Mesenteric fat pad (tissue), 1 donor: ENCODE measurements around the gene BTBD17. TPM values are rescaled to one million over a fixed set of nuclear protein-coding genes. Genes with fewer than 3 reads are reported as not detected.

Source experiments
- total RNA-seq: library from RNA; stranded (reverse); fragmentation: NEBNext Ultra II Directional; extraction: Animal tissue kit (Norgen Biotek cat#: 25700); gene quantifications from one replicate; pipeline ENCODE4 v1.2.1, GENCODE V29; 2021
- donor health status: DM: yes; HTN: yes; CAD: no.

Gene BTBD17
- total RNA-seq, 1 donor from 2014 or later = not detected

Other genes with a start within 250 kb of the BTBD17 start
- 642 TPM for gene RPL38, start 158.2 kb downstream of the BTBD17 start, total RNA-seq
- gene TTYH2, start 148.3 kb downstream of the BTBD17 start, total RNA-seq = 5.6 TPM
- gene DNAI2, start 87.6 kb downstream of the BTBD17 start, total RNA-seq = not detected
- gene KIF19, start 35.6 kb downstream of the BTBD17 start, total RNA-seq = 1.9 TPM
- not detected for gene GPR142, start 5.6 kb upstream of the BTBD17 start, total RNA-seq
- 17.9 TPM for gene GPRC5C, start 70.2 kb upstream of the BTBD17 start, total RNA-seq
- 19.0 TPM for gene CD300A, start 104.8 kb upstream of the BTBD17 start, total RNA-seq
- 1.3 TPM for gene CD300LB, start 169.6 kb upstream of the BTBD17 start, total RNA-seq
- gene CD300C, start 184.2 kb upstream of the BTBD17 start, total RNA-seq = 4.1 TPM
- not detected for gene CD300H, start 205.6 kb upstream of the BTBD17 start, total RNA-seq
- gene CD300LD, start 230.4 kb upstream of the BTBD17 start, total RNA-seq = not detected